ENCODE results near the gene DPY19L3.

DNA sequence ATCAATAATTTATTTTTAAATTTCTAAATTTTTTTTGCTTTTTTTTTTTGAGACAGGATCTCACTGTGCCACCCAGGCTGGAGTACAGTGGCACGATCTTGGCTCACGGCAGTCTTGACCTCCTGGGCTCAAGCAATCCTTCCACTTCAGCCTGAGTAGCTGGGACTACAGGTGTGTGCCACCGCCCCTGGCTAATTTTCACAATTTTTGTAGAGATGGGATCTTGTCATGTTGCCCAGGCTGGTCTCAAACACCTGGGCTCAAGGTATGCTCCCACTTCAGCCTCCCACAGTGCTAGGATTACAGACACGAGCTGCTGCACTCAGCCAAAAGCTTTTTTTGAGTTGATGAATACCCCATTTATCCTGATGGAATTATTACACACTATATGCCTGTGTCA lies 50.8 kb downstream of the DPY19L3 start:
- TF ChIP-seq EP300 (conservative IDR thresholded peaks at IDR 0.05; ENCODE audit: poor library complexity, severe bottlenecking) (no peak), POLR2AphosphoS5 (IDR thresholded peaks at IDR 0.05) (no peak), EZH2 (IDR thresholded peaks at IDR 0.05; ENCODE audit: borderline replicate concordance, insufficient read depth, low read length, poor library complexity, severe bottlenecking) (no peak), TAF1 (IDR thresholded peaks at IDR 0.05; ENCODE audit: low read depth) (no peak), REST (IDR thresholded peaks at IDR 0.05; ENCODE audit: borderline replicate concordance) (no peak), RAD21 (conservative IDR thresholded peaks at IDR 0.05) (no peak), MXI1 (conservative IDR thresholded peaks at IDR 0.05; ENCODE audit: poor library complexity, severe bottlenecking) (no peak), SMC3 (conservative IDR thresholded peaks at IDR 0.05; ENCODE audit: poor library complexity) (no peak)
- TF ChIP-seq, protein P1, sequence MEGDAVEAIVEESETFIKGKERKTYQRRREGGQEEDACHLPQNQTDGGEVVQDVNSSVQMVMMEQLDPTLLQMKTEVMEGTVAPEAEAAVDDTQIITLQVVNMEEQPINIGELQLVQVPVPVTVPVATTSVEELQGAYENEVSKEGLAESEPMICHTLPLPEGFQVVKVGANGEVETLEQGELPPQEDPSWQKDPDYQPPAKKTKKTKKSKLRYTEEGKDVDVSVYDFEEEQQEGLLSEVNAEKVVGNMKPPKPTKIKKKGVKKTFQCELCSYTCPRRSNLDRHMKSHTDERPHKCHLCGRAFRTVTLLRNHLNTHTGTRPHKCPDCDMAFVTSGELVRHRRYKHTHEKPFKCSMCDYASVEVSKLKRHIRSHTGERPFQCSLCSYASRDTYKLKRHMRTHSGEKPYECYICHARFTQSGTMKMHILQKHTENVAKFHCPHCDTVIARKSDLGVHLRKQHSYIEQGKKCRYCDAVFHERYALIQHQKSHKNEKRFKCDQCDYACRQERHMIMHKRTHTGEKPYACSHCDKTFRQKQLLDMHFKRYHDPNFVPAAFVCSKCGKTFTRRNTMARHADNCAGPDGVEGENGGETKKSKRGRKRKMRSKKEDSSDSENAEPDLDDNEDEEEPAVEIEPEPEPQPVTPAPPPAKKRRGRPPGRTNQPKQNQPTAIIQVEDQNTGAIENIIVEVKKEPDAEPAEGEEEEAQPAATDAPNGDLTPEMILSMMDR (IDR thresholded peaks at IDR 0.05; ENCODE audit: poor library complexity, severe bottlenecking), result no peak

Measured in neural cell (in vitro differentiated cells).